Astrocyte of the spinal cord (primary cell): ENCODE data around the gene TXLNA.
A peak's percentile ranks its signal among the peaks of the same experiment; 100 is the strongest.

ENCODE experiments used
- DNase-seq: peaks from one replicate; pipeline ENCODE4 v3.0.0; 2011; ENCODE audit warnings: low read depth, low spot score
- H3K4me3 ChIP-seq: 2 replicates; pipeline ENCODE4 v1.5.1; 2011; ENCODE audit warnings: low read depth, mild to moderate bottlenecking, low read length, moderate library complexity
- CTCF ChIP-seq: IDR thresholded peaks from 2 replicates; pipeline ENCODE4 v1.5.1; 2012; ENCODE audit warnings: low read depth, mild to moderate bottlenecking, low read length, inconsistent platforms
- in situ Hi-C: cut with HindIII; loops from 2 replicates; pipeline ENCODE4 v1.10.0; 2017; ENCODE audit warnings: low sequenced_read_pairs

TXLNA gene

GRCh38 chr1:32178380-32179192, 889 bp upstream of the TXLNA start:
- H3K4me3 ChIP-seq = no peak overlapping the region
- no peak for DNase-seq
- in situ Hi-C loops = no loop called here
- no peak for TF ChIP-seq CTCF

- H3K4me3 ChIP-seq = peak overlapping the region; percentile 73
- in situ Hi-C loops = no loop called here
These were observed 357 bp upstream of the TXLNA start for GRCh38 chr1:32179193-32179442.

GRCh38 chr1:32180186-32181060, 948 bp downstream of the TXLNA start:
- DNase-seq = peak; percentile 25
- no peak for TF ChIP-seq CTCF
- H3K4me3 ChIP-seq = peak overlapping the region; percentile 73
- in situ Hi-C loops = no loop called here

More at GRCh38 chr1:32179193-32179442, 357 bp upstream of the TXLNA start:
- no peak for DNase-seq
- no peak for TF ChIP-seq CTCF

- TF ChIP-seq CTCF = no peak
- H3K4me3 ChIP-seq = peak overlapping the region; percentile 73
- DNase-seq = no peak
- in situ Hi-C loops = no loop called here
These were observed 1.6 kb downstream of the TXLNA start for GRCh38 chr1:32181065-32181464.

- H3K4me3 ChIP-seq = peak overlapping the region; percentile 73
- in situ Hi-C loops = no loop called here
- DNase-seq = no peak
- TF ChIP-seq CTCF = no peak
These were observed 2.1 kb downstream of the TXLNA start for GRCh38 chr1:32181563-32181962.

- no peak for DNase-seq
- in situ Hi-C loops = no loop called here
- H3K4me3 ChIP-seq = no peak overlapping the region
- no peak for TF ChIP-seq CTCF
These were observed 2.6 kb downstream of the TXLNA start for GRCh38 chr1:32182060-32182459.
